ENCODE measurements around the gene GNG12. TPM values are rescaled to one million over a fixed set of nuclear protein-coding genes. Genes with fewer than 3 reads are reported as not detected.

Gene GNG12
- total RNA-seq = 73.2 TPM

GRCh38 chr1:67832737-67833601 lies at the start of gene GNG12:
Gene GNG12, minus strand, starts transcription at chr1:67833467. Its CDS starts 125,781 bp downstream, at chr1:67707686.
- peak; percentile 78 for ATAC-seq

DNA sequence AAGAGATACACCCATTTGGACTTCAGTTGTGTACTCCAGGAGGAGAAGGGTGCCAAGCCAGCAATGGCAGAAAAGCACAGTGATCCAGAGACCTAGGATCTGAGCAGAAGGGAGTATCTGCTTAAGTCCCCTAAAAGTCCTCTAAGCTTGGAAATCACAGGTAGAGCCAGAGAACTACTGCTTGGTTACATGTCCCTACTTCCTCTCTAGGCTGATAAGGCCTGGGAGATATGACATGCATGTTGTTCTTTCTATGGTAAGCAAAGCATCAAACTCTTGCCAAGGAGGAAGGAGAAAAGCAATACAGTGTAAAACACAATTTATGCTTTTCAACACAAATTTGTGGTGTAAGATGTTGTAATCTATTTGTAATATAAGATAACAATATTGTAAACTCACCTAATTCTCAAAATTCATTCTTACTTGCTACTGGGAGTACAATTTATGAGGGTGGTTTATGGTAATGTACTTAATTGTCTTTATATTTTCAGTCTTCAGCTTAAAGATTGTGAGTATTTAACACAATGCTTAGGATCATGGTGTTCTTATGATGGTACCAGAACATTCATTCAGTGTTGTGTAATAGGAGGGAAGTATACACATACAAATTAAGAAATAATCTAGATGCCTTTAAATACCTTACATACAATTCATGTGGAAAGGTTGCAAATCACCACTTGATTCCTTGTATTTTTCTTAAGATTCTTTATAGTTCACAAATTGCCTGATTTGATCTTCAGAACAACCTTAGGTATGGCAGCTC lies 49.1 kb upstream of the GNG12 start:
- ATAC-seq = no peak

DNA sequence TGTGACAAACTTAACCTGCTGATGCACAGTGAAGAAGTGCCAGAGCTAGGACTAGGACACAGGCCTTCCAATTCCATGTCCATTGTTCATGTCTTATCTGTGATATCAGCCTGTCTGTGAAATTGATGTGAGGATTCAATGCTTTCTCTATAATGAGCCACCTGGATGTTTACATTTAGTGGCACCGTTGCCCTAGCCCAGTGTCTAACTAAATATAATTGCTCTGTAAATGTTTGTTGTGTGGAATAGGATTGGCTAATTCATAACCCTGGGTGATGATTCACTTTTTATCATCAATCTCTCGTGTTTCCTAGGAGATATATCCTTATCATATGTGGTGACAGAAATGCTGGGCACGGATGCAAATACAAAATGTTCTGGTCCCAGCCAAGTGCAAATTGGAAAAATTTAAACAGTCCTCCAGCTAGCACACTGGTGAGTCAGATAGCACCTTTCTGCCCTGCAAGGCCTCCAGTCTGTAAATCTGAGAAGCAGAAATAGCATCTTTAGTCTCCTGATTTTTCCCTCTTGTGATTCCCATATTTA lies 46.9 kb upstream of the GNG12 start:
- ATAC-seq = no peak

GRCh38 chr1:67879485-67879884 lies 46.2 kb upstream of the GNG12 start:
- no peak for ATAC-seq

DNA sequence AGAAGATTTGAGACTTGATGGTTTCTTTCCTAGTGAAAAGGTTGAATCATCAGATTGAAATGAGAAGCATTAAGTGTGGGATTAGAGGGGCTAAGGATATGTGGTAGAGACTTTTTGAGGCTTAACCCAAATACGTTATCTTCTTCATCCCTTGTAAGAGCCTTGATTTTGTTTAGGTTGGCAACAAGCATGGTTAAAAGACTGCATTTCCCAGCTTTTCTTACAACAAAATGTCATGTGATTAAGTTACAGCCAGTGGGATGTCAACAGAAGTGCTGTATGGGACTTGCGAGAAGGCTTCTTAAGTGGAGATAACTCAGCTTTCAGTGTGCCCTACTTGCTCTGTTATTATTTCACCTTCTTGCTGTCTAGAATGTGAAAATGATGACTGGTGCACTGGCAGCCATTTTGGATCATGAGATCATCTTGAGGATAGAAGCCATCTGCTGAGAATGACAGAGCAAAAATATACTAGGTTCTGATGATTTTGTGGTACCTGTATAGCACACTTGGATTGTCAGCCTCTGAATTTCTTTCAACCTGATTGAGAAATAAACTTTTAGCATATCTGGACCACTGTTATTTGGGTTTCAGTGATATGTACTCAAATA lies 41.3 kb upstream of the GNG12 start:
- no peak for ATAC-seq

GRCh38 chr1:67869233-67869632 lies 36.0 kb upstream of the GNG12 start:
- ATAC-seq = no peak

DNA sequence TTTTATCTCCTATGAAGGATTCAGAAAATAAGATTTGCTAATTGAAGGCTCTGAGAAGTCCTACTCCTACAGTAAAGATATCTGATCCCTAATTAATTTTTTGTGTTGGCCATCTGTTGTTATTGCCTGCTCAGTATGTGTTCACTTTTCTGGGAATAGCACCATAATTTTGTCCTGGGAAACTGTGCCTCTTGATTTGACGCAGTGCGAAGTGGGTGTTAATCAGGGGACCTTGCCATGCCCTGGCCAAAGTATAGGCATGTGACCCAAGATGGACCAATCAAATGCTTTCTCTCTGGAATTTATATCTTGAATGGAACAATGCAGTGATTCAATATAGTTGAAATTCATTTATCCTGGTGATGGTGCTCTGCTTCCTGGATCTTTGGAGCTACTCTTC lies 30.4 kb upstream of the GNG12 start:
- no peak for ATAC-seq

- ATAC-seq = no peak
Observed at GRCh38 chr1:67862685-67863084, 29.4 kb upstream of the GNG12 start.

GRCh38 chr1:67861856-67862516 lies 28.7 kb upstream of the GNG12 start:
- ATAC-seq = no peak

GRCh38 chr1:67860776-67861175 lies 27.5 kb upstream of the GNG12 start:
- ATAC-seq = no peak

- ATAC-seq = no peak
Observed at GRCh38 chr1:67856921-67857320, 23.7 kb upstream of the GNG12 start.

GRCh38 chr1:67855961-67856360 lies 22.7 kb upstream of the GNG12 start:
- no peak for ATAC-seq

- no peak for ATAC-seq
Observed at GRCh38 chr1:67855444-67855843, 22.2 kb upstream of the GNG12 start.

DNA sequence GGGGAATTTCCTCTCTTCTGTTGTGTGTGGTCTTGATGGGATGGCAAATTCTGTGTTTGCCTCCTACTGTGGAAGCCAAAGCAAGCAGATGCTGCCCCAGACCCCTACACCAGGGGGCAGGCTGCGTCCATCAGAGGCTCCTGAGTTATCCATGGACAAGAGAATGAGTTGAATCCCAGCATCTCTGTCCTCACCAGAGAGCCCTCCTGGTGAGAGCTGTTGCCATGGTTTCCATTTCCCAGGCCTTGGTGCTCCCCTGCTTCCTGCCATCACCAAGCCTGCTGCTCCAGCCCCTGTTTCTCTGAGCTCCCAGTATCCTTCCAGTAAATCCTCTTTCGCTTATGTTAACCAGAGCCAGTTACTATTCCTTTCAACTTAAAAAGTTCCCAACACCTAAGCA lies 20.4 kb upstream of the GNG12 start:
- ATAC-seq = peak; percentile 70

DNA sequence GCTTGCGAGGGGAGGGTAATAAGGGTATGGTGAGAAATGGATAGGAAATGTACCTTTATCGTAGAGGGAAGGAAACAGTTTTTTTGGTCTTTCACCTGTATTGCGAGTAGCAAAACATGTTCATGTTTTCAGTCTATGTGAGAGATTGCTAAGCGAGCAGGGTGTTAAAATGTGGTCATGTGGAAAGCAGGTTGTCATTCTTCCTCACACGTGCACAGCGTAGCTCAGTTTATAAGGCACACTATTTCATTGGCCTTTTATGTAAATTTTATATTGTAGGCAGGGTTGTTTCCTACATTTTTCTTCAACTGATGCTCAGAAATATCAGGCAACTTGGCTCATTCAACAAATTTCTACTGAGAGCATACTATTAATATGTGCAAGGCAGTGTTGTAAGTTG lies 18.5 kb upstream of the GNG12 start:
- ATAC-seq = no peak

DNA sequence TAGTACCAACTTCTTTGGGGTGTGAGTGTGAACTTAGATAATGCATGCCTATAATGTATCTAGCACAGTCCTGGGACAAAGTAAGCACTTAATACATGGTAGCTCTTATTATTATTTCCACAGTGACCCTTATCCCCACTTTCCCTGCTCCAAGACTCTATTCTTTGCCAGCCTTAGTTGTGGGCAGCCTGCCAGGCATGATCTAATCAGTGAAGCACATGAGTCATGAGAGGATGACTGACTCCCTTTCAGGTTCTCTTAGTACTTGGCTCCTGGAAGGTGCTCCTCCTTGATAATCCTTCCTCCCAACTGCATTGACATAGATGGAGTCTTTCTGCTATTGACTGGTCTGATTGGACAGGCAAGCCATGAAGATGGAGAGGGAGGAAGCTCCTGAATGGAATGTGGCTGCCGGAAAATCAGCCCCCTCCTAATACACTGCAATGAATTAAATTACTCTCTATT lies 17.4 kb upstream of the GNG12 start:
- ATAC-seq = peak; percentile 87

DNA sequence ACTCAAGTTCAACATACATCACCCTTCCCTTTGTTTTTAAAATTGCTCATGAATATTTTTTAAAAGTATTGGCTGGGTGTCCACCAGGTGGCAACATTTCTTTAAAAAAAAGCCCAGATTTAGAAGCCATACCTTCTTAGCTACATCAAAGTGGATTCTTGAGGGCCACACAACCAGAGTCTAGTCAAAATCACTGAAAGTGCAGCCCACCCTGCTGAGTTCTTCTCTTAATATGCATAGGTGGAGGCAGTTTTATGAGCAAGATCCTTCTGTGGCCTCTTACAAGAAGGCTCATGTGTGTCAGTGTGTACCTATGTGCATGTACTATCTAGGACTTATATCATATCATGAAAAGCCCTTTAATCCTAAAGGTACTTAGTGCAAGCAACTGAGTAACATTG lies 16.9 kb upstream of the GNG12 start:
- ATAC-seq = peak; percentile 37

DNA sequence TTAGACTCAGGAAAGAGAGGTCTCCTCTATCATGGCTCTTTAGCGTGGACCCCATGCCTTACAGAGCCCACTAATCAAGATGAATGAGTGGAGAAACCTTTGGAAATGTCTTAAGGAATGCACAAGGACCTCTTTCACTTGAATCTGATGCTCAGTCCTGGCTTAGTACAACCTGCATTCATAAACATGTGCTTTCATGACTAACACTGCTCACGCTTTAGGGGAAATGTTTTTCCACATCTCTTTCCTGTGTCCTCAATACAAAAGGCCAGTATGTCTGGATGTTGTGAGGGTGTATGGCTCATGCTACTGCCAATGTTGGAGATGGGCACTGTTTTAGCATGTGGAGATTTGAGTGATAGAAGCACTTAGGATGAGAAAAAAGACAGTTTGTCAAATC lies 14.2 kb upstream of the GNG12 start:
- peak; percentile 25 for ATAC-seq

- peak; percentile 80 for ATAC-seq
Observed at GRCh38 chr1:67846538-67846937, 13.3 kb upstream of the GNG12 start.

DNA sequence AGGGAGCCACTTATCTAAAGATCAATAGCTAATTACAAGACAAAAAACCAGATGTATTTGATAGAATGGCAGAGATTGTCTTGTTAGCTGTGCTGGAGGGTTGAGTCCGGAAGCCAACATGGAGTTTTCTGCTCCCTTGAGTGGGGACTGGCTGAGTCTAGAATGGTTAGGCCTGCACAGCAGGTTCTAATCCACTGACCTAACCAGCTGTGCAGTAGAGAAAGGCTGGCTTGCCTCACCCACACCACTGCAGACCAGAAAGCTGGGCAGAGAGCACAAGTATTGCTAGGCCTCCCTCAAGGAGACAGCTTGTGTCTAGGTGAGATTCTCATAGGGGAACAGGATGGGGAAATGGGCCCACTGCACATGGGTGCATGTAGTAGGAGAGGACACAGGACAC lies 11.7 kb upstream of the GNG12 start:
- ATAC-seq = peak; percentile 91

DNA sequence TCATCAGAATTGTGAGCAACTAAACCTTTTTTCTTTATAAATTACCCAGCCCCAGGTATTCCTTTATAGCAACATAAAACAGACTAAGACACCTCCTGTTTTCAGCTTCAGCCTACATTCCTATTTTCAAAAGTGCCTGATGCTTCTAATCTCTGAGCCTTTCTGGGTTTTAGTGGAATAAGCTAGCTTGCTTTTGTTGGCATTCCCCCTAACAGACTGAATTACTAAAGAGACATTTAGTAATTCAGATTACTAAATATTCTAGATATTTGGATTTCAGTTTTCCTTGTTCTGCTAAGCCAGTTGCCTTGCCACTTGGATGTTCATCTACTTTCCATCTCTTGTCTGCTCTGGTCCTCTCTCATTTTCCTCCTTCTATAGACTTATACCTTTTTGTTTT lies 10.5 kb upstream of the GNG12 start:
- no peak for ATAC-seq

GRCh38 chr1:67843331-67843730 lies 10.1 kb upstream of the GNG12 start:
- no peak for ATAC-seq

GRCh38 chr1:67840449-67840848 lies 7.2 kb upstream of the GNG12 start:
- no peak for ATAC-seq
